Mucosa of descending colon (tissue), 3 donors: ENCODE measurements around the gene ARF1. TPM values are rescaled to one million over a fixed set of nuclear protein-coding genes. Genes with fewer than 3 reads are reported as not detected.
A peak's percentile ranks its signal among the peaks of the same experiment; 100 is the strongest.

ENCODE experiments used
- ATAC-seq: fragments of 200-7000 bp; cut with Tn5 transposase; one replicate; pipeline ENCODE4 v1.9.1; 2020; ENCODE audit warnings: mild to moderate bottlenecking, moderate library complexity
- DNase-seq, 3 donors: peaks; one replicate each; pipeline ENCODE4 v3.0.0-alpha.2; 2020
- H3K36me3 ChIP-seq: fragments of 200-600 bp; one replicate; pipeline ENCODE4 v1.8.0; 2021; ENCODE audit warnings: low read depth, mild to moderate bottlenecking
- H3K4me1 ChIP-seq: fragments of 200-600 bp; one replicate; pipeline ENCODE4 v1.8.0; 2021; ENCODE audit warnings: low read depth, mild to moderate bottlenecking
- H3K4me3 ChIP-seq: fragments of 200-600 bp; one replicate; pipeline ENCODE4 v1.8.0; 2021; ENCODE audit warnings: mild to moderate bottlenecking
- H3K9me3 ChIP-seq: fragments of 200-600 bp; one replicate; pipeline ENCODE4 v1.8.0; 2021; ENCODE audit warnings: mild to moderate bottlenecking
- intact Hi-C, 2 donors: fragments of 100-400 bp; cut with DNase I in 1 of 2; cut with micrococcal nuclease in 1 of 2; formaldehyde crosslinking; loops; one replicate each; pipeline versions ENCODE4 v1.11.0 to v1.11.1; 2022; cut with DNase I, micrococcal nuclease
- total RNA-seq, 3 donors: library from RNA; stranded (reverse); fragmentation: NEBNext Ultra II Directional in 2 of 3; extraction: Animal tissue kit (Norgen Biotek cat#: 25700) in 2 of 3; gene quantifications; one replicate each; pipeline versions ENCODE4 v1.2.1 to v1.2.4, GENCODE V29; 2021 to 2023
- TF ChIP-seq, protein P1 (sequence below): fragments of 200-600 bp; IDR thresholded peaks from one replicate; pipeline ENCODE4 v1.8.0; 2022; ENCODE audit warnings: antibody characterized with exemption, mild to moderate bottlenecking
- donor health status: DM: no; HTN: no; CAD: no; lungs with moderate emphysema.
- donor health status: DM: no; HTN: no; CAD: no.
- donor health status: DM: no; HTN: yes; CAD: no.

The ARF1 gene
- total RNA-seq, 3 donors from 2014 or later, result 339 to 490 (median 479) TPM

DNA sequence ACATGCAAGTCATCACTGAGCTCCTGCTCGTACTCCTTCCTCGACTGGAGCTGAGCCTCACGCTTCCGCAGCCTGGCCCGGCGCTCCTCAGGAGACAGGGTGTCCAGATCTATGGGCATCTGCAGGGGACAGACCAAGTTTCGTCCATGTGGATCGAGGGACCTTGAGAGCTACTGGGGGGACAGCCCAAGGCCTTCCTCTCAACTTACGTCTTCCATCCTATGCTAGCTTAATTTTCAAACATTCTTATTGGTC is 24.2 kb downstream of the ARF1 start:
- H3K4me3 ChIP-seq, result no peak overlapping the region
- TF ChIP-seq, protein P1, sequence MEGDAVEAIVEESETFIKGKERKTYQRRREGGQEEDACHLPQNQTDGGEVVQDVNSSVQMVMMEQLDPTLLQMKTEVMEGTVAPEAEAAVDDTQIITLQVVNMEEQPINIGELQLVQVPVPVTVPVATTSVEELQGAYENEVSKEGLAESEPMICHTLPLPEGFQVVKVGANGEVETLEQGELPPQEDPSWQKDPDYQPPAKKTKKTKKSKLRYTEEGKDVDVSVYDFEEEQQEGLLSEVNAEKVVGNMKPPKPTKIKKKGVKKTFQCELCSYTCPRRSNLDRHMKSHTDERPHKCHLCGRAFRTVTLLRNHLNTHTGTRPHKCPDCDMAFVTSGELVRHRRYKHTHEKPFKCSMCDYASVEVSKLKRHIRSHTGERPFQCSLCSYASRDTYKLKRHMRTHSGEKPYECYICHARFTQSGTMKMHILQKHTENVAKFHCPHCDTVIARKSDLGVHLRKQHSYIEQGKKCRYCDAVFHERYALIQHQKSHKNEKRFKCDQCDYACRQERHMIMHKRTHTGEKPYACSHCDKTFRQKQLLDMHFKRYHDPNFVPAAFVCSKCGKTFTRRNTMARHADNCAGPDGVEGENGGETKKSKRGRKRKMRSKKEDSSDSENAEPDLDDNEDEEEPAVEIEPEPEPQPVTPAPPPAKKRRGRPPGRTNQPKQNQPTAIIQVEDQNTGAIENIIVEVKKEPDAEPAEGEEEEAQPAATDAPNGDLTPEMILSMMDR, result no peak
- H3K9me3 ChIP-seq, result no peaks in the 10 kb centered on the region
- ATAC-seq, result no peak
- no peak for DNase-seq
- H3K36me3 ChIP-seq, result no peaks in the 10 kb centered on the region
- H3K4me1 ChIP-seq, result peaks cover 18% of the 10 kb centered on the region
- intact Hi-C loops, result no loop called here

DNA sequence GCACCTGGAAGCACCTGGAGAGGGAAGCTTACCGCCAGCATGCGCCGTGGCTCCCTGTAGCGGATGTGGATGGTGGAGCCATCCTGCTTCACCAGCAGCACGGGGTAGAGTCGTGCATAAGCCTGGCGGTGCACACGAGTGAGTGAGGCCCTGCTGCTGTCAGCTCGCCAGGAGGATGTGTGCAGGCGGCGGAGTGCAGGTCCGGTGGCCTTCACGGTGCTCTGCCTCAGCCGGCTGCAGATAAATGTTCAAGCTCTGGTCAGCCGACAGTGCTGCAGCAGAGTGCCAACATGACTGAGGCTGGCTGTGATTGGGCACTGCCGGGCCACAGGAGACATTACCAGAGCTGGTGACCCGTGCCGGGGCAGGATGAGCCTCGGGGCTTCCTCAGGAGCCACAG is 25.1 kb downstream of the ARF1 start:
- Histone ChIP-seq H3K4me3 (no peak overlapping the region), H3K4me1 (peaks cover 14% of the 10 kb centered on the region), H3K36me3 (no peaks in the 10 kb centered on the region), H3K9me3 (no peaks in the 10 kb centered on the region)
- peak in 1 of 3 donors; percentile 40 for DNase-seq
- intact Hi-C loops, result no loop called here
- TF ChIP-seq, protein P1, result no peak
- ATAC-seq, result no peak

DNA sequence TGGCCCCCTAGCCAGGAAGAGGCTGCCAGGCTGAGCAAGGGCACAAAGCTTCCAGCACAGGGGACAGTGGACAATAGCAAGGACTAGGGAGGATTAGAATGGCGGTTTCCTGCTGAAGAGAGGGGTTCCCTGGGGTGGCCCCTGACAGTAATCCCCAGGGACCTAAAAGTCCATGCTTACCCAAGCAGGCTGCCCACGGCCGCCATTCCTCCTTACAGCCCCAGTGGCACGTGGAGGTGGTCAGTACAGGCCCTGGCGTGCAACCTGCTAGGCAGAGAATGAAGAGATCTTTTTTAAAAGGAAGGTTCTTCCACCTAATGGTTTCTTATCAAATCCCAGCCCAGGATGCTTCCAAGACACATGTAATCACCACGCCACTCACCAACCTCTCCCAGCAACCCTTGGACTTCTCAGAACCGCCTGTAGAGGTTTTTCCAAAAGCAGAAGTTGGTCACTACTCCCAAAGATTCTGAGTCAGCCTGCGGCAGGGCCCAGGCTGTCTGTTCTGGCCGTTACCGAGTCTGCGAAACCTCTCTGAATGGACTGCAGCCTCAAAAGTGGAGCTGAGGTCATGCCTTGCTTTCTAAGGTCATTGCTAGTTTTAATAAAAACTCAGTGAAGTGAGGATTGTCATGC is 25.7 kb downstream of the ARF1 start:
- Histone ChIP-seq H3K9me3 (no peaks in the 10 kb centered on the region), H3K36me3 (no peaks in the 10 kb centered on the region), H3K4me3 (no peak overlapping the region), H3K4me1 (peaks cover 14% of the 10 kb centered on the region)
- intact Hi-C loops, result no loop called here
- ATAC-seq, result no peak
- DNase-seq, result no peak
- TF ChIP-seq, protein P1, result no peak

DNA sequence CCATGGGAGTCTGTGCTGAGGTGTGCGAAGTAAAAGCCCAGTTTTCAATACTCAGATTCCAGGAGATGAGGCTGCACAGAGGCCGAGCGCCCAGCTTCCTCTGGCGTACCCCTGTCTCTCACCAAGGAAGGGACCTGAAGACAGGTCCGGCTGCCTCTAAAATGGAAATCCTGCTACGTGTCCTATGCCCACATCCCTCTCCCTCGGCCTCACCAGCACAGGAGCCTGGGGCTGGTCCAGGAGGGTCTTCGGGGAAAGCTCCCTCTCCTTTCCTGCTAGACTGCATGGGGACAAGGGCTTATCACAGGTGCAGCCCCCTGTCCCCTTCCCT is 26.2 kb downstream of the ARF1 start:
- intact Hi-C loops, result no loop called here
- TF ChIP-seq, protein P1, result no peak
- peaks cover 11% of the 10 kb centered on the region for H3K4me1 ChIP-seq
- ATAC-seq (peak; percentile 2), DNase-seq (no peak)
- no peaks in the 10 kb centered on the region for H3K36me3 ChIP-seq
- no peaks in the 10 kb centered on the region for H3K9me3 ChIP-seq
- peak overlapping the region; percentile 75 for H3K4me3 ChIP-seq

DNA sequence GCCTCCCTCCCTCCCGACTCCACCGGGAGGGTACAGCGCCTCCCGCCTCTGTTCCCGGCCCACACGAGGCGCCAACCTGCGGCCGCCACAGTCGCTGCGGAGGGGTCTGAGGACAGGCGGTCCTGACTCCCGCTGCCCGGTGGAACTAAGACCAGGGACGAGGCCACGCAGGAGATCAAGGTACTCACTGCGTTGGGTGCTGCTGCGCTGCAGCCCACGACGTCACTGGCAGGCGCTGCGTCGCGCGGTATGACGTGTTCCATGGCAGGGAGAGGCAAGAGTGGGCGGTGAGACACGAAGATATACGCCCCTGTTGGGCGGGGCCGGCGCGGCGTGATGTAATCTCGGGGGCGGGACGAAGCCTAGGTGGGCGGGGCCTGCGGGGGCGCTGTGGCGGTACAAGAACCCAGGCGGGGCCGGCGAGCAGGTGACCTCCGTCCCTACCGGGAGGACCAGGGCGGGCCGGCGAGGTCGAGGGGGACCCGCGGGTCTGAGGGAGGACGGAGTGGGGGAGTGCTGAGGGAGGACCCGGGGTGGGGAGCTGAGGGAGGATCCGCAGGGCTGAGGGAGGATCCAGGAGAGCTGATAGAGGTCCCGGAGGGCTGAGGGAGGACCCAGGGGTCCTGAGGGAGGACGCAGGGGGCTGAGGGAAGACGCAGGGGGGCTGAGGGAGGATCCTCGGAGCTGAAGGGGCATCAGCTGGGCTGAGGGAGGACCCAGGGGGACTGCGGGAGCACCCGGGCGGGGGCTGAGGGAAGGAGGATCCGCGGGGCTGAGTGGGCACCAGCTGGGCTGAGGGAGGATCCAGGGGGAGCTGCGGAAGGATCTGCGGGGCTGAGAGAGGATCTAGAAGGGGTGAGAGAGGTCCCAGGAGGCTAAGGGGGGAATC is 26.8 kb downstream of the ARF1 start, which contains the start of gene MRPL55:
Gene MRPL55, minus strand, starts transcription at position 227 of the 889 bp plus-strand sequence. CDS start 1,039 bp downstream, outside the sequence.
- peak; percentile 98 to 100 (median 100) for DNase-seq
- Histone ChIP-seq H3K4me1 (peaks cover 9% of the 10 kb centered on the region), H3K36me3 (no peaks in the 10 kb centered on the region), H3K4me3 (peak within 1 kb of the TSS; percentile 75), H3K9me3 (no peaks in the 10 kb centered on the region)
- TF ChIP-seq, protein P1, result peak; percentile 12
- ATAC-seq, result peak; percentile 99
- intact Hi-C loops, result no loop called here
